HG03060 (cell line): ENCODE data around the gene ADGRD2.

Experiments used
- ATAC-seq: cut with Tn5 transposase; IDR thresholded peaks from one replicate; pipeline ENCODE4 v1.9.1; 2021; ENCODE audit warnings: low read depth, moderate number of reproducible peaks; ENCODE audit not compliant: unreplicated experiment

Gene ADGRD2

GRCh38 chr9:124437086-124437485, 13.2 kb upstream of the ADGRD2 start:
- no peak for ATAC-seq

- ATAC-seq: no peak
Observed at GRCh38 chr9:124438091-124438490, 12.2 kb upstream of the ADGRD2 start.

GRCh38 chr9:124439086-124439485, 11.2 kb upstream of the ADGRD2 start:
- ATAC-seq: no peak

- ATAC-seq: no peak
Observed at GRCh38 chr9:124439686-124440243, 10.5 kb upstream of the ADGRD2 start.

- ATAC-seq: no peak
Observed at GRCh38 chr9:124440786-124441185, 9.5 kb upstream of the ADGRD2 start.

- no peak for ATAC-seq
Observed at GRCh38 chr9:124441291-124441690, 9.0 kb upstream of the ADGRD2 start.

GRCh38 chr9:124442379-124442778, 7.9 kb upstream of the ADGRD2 start:
- no peak for ATAC-seq

- no peak for ATAC-seq
Observed at GRCh38 chr9:124442826-124443225, 7.4 kb upstream of the ADGRD2 start.

- ATAC-seq: no peak
Observed at GRCh38 chr9:124443625-124444024, 6.6 kb upstream of the ADGRD2 start.

- no peak for ATAC-seq
Observed at GRCh38 chr9:124444166-124444565, 6.1 kb upstream of the ADGRD2 start.

GRCh38 chr9:124447297-124447661, 3.0 kb upstream of the ADGRD2 start:
- ATAC-seq: no peak

- ATAC-seq: no peak
Observed at GRCh38 chr9:124448019-124448418, 2.2 kb upstream of the ADGRD2 start.

GRCh38 chr9:124449381-124450151, 685 bp upstream of the ADGRD2 start:
- no peak for ATAC-seq

GRCh38 chr9:124450931-124451661, 845 bp downstream of the ADGRD2 start:
- no peak for ATAC-seq

- no peak for ATAC-seq
Observed at GRCh38 chr9:124452326-124452725, 2.1 kb downstream of the ADGRD2 start.

- ATAC-seq: no peak
Observed at GRCh38 chr9:124452841-124453585, 2.8 kb downstream of the ADGRD2 start.

- ATAC-seq: no peak
Observed at GRCh38 chr9:124453586-124454191, 3.4 kb downstream of the ADGRD2 start.

GRCh38 chr9:124454296-124454695, 4.0 kb downstream of the ADGRD2 start:
- no peak for ATAC-seq

- no peak for ATAC-seq
Observed at GRCh38 chr9:124454791-124455443, 4.7 kb downstream of the ADGRD2 start.

- ATAC-seq: no peak
Observed at GRCh38 chr9:124455820-124456219, 5.6 kb downstream of the ADGRD2 start.
